Measurements from ENCODE around the gene DNAH14.

DNAH14 gene

DNA sequence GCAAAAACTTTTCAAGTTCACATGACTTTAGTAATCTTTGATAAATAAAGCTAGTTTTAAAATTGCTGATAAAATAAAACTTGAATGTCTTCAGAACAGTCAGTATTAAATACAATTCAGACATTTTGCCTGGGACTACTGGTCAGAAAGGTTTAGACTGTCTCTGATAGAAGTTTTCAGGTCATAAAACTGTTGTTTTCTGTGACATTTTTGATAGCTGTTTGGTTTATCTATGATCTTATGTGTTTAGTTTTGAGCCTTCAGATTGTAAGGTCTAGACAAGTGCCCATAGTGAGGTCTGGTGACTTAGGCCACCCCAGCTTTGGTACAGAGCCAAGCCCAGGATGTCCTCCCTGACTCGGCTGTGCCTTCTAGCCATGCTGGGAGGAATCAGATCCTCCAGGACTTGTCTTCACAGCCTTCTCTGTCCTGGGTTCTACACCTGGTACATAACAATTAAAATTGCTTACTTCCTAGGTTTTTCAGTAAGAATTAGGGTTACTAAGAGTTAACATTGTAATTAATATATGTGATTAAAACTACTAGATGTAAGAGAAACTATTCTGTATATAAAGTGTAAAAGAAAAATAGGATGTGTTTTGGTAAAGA, 15.1 kb upstream of the DNAH14 start:
- H3K4me3 ChIP-seq (ENCODE audit: low read depth, low read length) = no peak overlapping the region
- TF ChIP-seq, protein P1, sequence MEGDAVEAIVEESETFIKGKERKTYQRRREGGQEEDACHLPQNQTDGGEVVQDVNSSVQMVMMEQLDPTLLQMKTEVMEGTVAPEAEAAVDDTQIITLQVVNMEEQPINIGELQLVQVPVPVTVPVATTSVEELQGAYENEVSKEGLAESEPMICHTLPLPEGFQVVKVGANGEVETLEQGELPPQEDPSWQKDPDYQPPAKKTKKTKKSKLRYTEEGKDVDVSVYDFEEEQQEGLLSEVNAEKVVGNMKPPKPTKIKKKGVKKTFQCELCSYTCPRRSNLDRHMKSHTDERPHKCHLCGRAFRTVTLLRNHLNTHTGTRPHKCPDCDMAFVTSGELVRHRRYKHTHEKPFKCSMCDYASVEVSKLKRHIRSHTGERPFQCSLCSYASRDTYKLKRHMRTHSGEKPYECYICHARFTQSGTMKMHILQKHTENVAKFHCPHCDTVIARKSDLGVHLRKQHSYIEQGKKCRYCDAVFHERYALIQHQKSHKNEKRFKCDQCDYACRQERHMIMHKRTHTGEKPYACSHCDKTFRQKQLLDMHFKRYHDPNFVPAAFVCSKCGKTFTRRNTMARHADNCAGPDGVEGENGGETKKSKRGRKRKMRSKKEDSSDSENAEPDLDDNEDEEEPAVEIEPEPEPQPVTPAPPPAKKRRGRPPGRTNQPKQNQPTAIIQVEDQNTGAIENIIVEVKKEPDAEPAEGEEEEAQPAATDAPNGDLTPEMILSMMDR (IDR thresholded peaks at IDR 0.05; ENCODE audit: low read depth, low read length) = no peak
- no peak for DNase-seq
- no peaks in the 10 kb centered on the region for H3K9me3 ChIP-seq (ENCODE audit: severe bottlenecking)
- H3K36me3 ChIP-seq = no peaks in the 10 kb centered on the region
- H3K27ac ChIP-seq = no peak overlapping the region
- no peaks in the 10 kb centered on the region for H3K27me3 ChIP-seq (ENCODE audit: insufficient read depth, low read depth, severe bottlenecking)

DNA sequence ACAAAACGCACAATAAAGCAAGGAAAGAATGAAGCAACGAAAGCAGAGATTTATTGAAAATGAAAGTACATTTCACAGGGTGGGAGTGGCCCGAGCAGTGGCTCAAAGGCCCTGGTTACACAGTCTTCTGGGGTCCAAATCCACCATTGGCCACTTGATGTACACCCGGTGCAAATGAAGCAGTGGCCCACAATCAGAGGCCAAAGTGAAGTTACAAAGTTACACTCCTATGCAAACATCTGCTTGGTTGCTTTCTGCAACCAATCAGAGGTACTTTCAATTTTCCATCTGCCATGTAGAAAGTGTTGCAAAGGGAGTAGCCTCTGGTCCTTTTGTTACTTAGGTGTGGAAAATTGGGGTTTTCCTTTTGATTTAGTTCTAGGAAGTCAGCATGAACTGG, 10.0 kb upstream of the DNAH14 start:
- Histone ChIP-seq H3K9me3 (ENCODE audit: severe bottlenecking) (no peaks in the 10 kb centered on the region), H3K36me3 (no peaks in the 10 kb centered on the region), H3K27me3 (ENCODE audit: insufficient read depth, low read depth, severe bottlenecking) (no peaks in the 10 kb centered on the region), H3K4me3 (ENCODE audit: low read depth, low read length) (no peak overlapping the region), H3K27ac (no peak overlapping the region)
- DNase-seq = no peak
- TF ChIP-seq, protein P1 (IDR thresholded peaks at IDR 0.05; ENCODE audit: low read depth, low read length) = no peak

DNA sequence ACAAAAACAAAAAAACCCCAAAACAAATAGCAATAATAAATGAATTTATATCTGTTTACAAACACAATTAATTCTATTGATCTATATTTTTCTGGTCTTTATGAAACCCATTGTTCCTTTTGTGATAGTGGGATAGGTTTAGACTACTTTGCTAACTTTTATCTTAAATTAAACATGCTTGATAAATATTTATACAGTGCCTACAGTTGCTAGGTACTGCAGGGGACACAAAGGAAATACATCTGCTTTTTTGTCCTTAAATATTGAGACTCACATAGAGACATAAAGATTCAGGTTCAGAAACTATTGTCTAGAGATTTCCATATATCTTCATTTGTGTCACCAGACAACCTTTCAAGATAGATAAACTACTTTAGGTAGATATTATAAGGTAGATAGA, 8.5 kb upstream of the DNAH14 start:
- Histone ChIP-seq H3K4me3 (ENCODE audit: low read depth, low read length) (no peak overlapping the region), H3K9me3 (ENCODE audit: severe bottlenecking) (peaks cover 2% of the 10 kb centered on the region), H3K27me3 (ENCODE audit: insufficient read depth, low read depth, severe bottlenecking) (no peaks in the 10 kb centered on the region), H3K27ac (no peak overlapping the region), H3K36me3 (no peaks in the 10 kb centered on the region)
- no peak for DNase-seq
- TF ChIP-seq, protein P1 (IDR thresholded peaks at IDR 0.05; ENCODE audit: low read depth, low read length) = no peak

DNA sequence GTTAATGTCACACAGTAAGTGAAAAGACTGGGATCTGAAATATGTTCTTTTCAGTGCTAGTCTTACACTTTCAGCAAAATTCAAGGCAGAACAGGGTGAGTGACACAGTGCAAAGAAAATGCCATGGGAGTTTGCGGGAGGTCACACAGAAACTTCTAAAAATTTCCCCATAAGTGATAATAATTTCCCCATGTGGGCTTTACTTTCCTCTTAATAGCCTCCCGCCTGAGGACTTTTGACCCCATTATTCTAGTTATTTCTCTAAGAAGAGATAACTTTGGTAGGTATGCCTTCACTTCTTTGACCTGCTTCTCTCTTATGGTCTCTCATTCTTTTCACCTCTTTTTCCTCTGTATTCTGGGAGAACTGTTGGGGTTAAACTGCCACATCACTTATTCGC, 8.1 kb upstream of the DNAH14 start:
- H3K9me3 ChIP-seq (ENCODE audit: severe bottlenecking) = peaks cover 2% of the 10 kb centered on the region
- H3K4me3 ChIP-seq (ENCODE audit: low read depth, low read length) = no peak overlapping the region
- no peaks in the 10 kb centered on the region for H3K36me3 ChIP-seq
- TF ChIP-seq, protein P1 (IDR thresholded peaks at IDR 0.05; ENCODE audit: low read depth, low read length) = no peak
- no peaks in the 10 kb centered on the region for H3K27me3 ChIP-seq (ENCODE audit: insufficient read depth, low read depth, severe bottlenecking)
- DNase-seq = no peak
- no peak overlapping the region for H3K27ac ChIP-seq

DNA sequence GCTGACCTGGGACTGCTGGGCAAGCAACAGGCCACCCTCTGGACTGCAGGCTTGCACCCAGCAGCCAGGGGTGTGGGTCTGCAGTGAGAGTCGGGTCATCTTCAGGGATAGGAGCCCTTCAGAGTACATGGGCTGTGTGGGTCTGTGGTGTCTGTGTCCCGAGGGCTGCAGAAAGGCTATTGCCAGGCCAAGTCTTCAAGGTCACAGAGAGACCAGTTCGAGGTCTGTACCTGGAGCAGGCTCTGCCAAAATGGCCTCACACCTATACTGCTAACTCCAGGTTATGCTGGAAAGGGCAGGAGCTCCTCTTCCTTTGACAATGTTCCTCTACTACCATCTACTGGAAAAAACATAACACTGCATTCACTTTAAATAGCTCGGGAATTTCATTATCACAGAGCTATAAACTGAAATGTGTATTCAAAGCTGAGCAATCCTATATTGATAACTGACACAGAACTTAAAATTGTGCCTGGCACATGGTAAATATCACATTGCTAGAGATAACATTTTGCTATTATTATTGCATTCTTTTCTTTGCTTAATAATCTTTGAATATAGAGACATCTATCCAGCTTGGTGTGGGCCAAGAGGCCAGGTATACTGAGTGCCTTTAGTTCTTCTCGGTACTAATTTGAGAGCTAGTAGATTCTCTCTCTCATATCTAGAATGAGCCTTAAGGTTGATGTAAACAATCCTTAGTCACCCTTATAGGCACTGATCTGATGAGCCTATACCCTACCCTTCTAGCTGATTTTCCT, 6.9 kb upstream of the DNAH14 start:
- DNase-seq = no peak

More for the DNA sequence above, 6.9 kb upstream of the DNAH14 start:
- H3K4me3 ChIP-seq (ENCODE audit: low read depth, low read length) = no peak overlapping the region
- no peak overlapping the region for H3K27ac ChIP-seq
- H3K27me3 ChIP-seq (ENCODE audit: insufficient read depth, low read depth, severe bottlenecking) = no peaks in the 10 kb centered on the region
- H3K36me3 ChIP-seq = no peaks in the 10 kb centered on the region
- TF ChIP-seq, protein P1 (IDR thresholded peaks at IDR 0.05; ENCODE audit: low read depth, low read length) = 0 out of 2 replicates have a peak, but pooled peaks have one; percentile 39
- H3K9me3 ChIP-seq (ENCODE audit: severe bottlenecking) = peaks cover 2% of the 10 kb centered on the region
